Measurements from ENCODE around the gene CFAP61.

DNA sequence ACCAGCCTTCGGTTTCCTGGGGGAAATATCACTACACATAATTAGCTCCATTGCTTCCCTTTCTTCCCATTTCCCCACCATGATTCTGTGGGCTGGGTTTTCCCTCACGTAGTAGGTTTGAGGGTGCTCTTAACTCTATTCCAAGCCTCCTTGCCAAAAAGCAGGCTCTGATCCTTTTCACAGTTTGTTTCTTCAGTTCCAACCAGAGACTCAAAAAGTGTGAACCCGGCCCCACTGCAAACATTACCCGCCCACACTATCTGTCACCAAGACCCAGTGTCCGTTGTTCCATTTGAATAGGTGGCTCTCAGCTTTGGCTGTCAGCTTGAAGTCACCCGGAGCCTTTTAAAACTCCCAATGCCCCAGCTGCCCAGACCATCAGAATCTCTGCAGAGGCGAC is 47.0 kb upstream of the CFAP61 start:
- TF ChIP-seq, protein P1, sequence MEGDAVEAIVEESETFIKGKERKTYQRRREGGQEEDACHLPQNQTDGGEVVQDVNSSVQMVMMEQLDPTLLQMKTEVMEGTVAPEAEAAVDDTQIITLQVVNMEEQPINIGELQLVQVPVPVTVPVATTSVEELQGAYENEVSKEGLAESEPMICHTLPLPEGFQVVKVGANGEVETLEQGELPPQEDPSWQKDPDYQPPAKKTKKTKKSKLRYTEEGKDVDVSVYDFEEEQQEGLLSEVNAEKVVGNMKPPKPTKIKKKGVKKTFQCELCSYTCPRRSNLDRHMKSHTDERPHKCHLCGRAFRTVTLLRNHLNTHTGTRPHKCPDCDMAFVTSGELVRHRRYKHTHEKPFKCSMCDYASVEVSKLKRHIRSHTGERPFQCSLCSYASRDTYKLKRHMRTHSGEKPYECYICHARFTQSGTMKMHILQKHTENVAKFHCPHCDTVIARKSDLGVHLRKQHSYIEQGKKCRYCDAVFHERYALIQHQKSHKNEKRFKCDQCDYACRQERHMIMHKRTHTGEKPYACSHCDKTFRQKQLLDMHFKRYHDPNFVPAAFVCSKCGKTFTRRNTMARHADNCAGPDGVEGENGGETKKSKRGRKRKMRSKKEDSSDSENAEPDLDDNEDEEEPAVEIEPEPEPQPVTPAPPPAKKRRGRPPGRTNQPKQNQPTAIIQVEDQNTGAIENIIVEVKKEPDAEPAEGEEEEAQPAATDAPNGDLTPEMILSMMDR (conservative IDR thresholded peaks at IDR 0.05): no peak
- TF ChIP-seq ZFX (IDR thresholded peaks at IDR 0.05): no peak

All from C4-2B (cell line).